IMR-90 (cell line): ENCODE data around the gene GPBAR1. TPM values are rescaled to one million over a fixed set of nuclear protein-coding genes. Genes with fewer than 3 reads are reported as not detected.
A peak's percentile ranks its signal among the peaks of the same experiment; 100 is the strongest.

ENCODE experiments used
- ATAC-seq: fragments of 200-7000 bp; cut with Tn5 transposase; 2 replicates; pipeline ENCODE4 v1.9.1; 2020; ENCODE audit warnings: low read depth, mild to moderate bottlenecking, moderate library complexity
- BruUV-seq: library from RNA; stranded (reverse); fragments of 400-500 nt; replicated peaks from 2 replicates; lab custom pipeline; 2021; lab: Mats Ljungman, UMichigan
- CTCF ChIA-PET: fragments of 300-600 bp; formaldehyde crosslinking; extraction: SDS; loops from one replicate; lab custom pipeline; 2021; ENCODE audit warnings: antibody characterized with exemption; lab: Yijun Ruan, JAX
- POLR2A ChIA-PET: fragments of 300-600 bp; sonication (Branson Sonifier 250); formaldehyde crosslinking; loops from one replicate; lab custom pipeline; 2022; ENCODE audit warnings: antibody characterized with exemption; ENCODE audit not compliant: unreplicated experiment; lab: Charles Lee
- DNase-seq: peaks from one replicate; pipeline ENCODE4 v3.0.0; 2013
- H2AFZ ChIP-seq: replicated peaks from 2 replicates; pipeline ENCODE3; 2013; ENCODE audit warnings: low read length, mild to moderate bottlenecking; ENCODE audit not compliant: poor library complexity
- H2AK5ac ChIP-seq: 2 replicates; pipeline ENCODE4 v1.6.1; 2013; ENCODE audit warnings: low read depth, low read length, inconsistent platforms
- H2AK9ac ChIP-seq: replicated peaks from 2 replicates; pipeline ENCODE3; 2013; ENCODE audit warnings: mild to moderate bottlenecking, low read depth, low read length, moderate library complexity; ENCODE audit not compliant: poor library complexity
- H2BK120ac ChIP-seq: 2 replicates; pipeline ENCODE4 v1.6.1; 2013; ENCODE audit warnings: low read depth, low read length, inconsistent platforms
- H2BK15ac ChIP-seq: 3 replicates; pipeline ENCODE4 v1.6.1; 2013; ENCODE audit warnings: low read depth, low read length, inconsistent platforms
- H2BK20ac ChIP-seq: 2 replicates; pipeline ENCODE4 v1.6.1; 2013; ENCODE audit warnings: low read depth, mild to moderate bottlenecking, inconsistent platforms, low read length, moderate library complexity
- H2BK5ac ChIP-seq: 2 replicates; pipeline ENCODE4 v1.6.1; 2013; ENCODE audit warnings: mild to moderate bottlenecking, low read depth, low read length, inconsistent platforms; ENCODE audit not compliant: poor library complexity, severe bottlenecking
- H3K14ac ChIP-seq: replicated peaks from 2 replicates; pipeline ENCODE4 v1.6.1; 2013; ENCODE audit warnings: low read depth, low read length, inconsistent platforms
- H3K18ac ChIP-seq: 2 replicates; pipeline ENCODE4 v1.6.1; 2013; ENCODE audit warnings: low read depth, low read length, control low read depth
- H3K23ac ChIP-seq: 2 replicates; pipeline ENCODE4 v1.6.1; 2013; ENCODE audit warnings: low read depth, low read length, inconsistent platforms
- H3K27ac ChIP-seq: 2 replicates; pipeline ENCODE4 v1.5.1; 2013; ENCODE audit warnings: mild to moderate bottlenecking, control low read depth, low read length; ENCODE audit not compliant: insufficient read depth
- H3K27me3 ChIP-seq: 2 replicates; pipeline ENCODE4 v1.6.1; 2013; ENCODE audit warnings: low read length; ENCODE audit not compliant: control insufficient read depth, insufficient read depth
- H3K36me3 ChIP-seq: 2 replicates; pipeline ENCODE4 v1.6.1; 2013; ENCODE audit warnings: low read length, mixed read lengths; ENCODE audit not compliant: control insufficient read depth, insufficient read depth
- H3K4ac ChIP-seq: 2 replicates; pipeline ENCODE4 v1.6.1; 2013; ENCODE audit warnings: low read depth, low read length, inconsistent platforms
- H3K4me1 ChIP-seq: 2 replicates; pipeline ENCODE4 v1.6.1; 2013; ENCODE audit warnings: low read length, mixed read lengths; ENCODE audit not compliant: control insufficient read depth, insufficient read depth
- H3K4me2 ChIP-seq: 2 replicates; pipeline ENCODE4 v1.6.1; 2013; ENCODE audit warnings: low read depth, mild to moderate bottlenecking, control low read depth, low read length, moderate library complexity
- H3K4me3 ChIP-seq: 2 replicates; pipeline ENCODE4 v1.5.1; 2013; ENCODE audit warnings: low read depth, mild to moderate bottlenecking, control low read depth, low read length, moderate library complexity; ENCODE audit not compliant: insufficient read depth
- H3K56ac ChIP-seq: 2 replicates; pipeline ENCODE4 v1.6.1; 2013; ENCODE audit warnings: low read length, inconsistent platforms; ENCODE audit not compliant: insufficient read depth; ENCODE audit errors: extremely low read depth
- H3K79me1 ChIP-seq, 2 experiments: 2 replicates each; pipeline ENCODE4 v1.6.1; 2013; ENCODE audit warnings: low read length in 2 of 2, inconsistent platforms in 1 of 2, low read depth in 1 of 2
- H3K9ac ChIP-seq: 2 replicates; pipeline ENCODE4 v1.6.1; 2013; ENCODE audit warnings: low read depth, low read length, control low read depth
- H3K9me1 ChIP-seq: 2 replicates; pipeline ENCODE4 v1.6.1; 2013; ENCODE audit warnings: low read length, inconsistent platforms; ENCODE audit not compliant: insufficient read depth
- H3K9me3 ChIP-seq: 2 replicates; pipeline ENCODE4 v1.6.1; 2013; ENCODE audit warnings: low read length; ENCODE audit not compliant: control insufficient read depth, insufficient read depth
- H4K20me1 ChIP-seq: 2 replicates; pipeline ENCODE4 v1.6.1; 2013; ENCODE audit warnings: low read length, inconsistent platforms; ENCODE audit not compliant: insufficient read depth
- H4K5ac ChIP-seq: 2 replicates; pipeline ENCODE4 v1.6.1; 2013; ENCODE audit warnings: mild to moderate bottlenecking, low read depth, low read length, control low read depth
- H4K8ac ChIP-seq, 2 experiments: 2 replicates each; pipeline ENCODE4 v1.6.1; 2013; ENCODE audit warnings: low read depth in 2 of 2, low read length in 2 of 2, control low read depth in 1 of 2, inconsistent platforms in 1 of 2
- H4K91ac ChIP-seq: 2 replicates; pipeline ENCODE4 v1.6.1; 2013; ENCODE audit warnings: low read depth, low read length, inconsistent platforms; ENCODE audit not compliant: insufficient read depth
- BHLHE40 ChIP-seq: fragments of 150-350 bp; IDR thresholded peaks from 2 replicates; pipeline ENCODE4 v1.6.1; 2016; ENCODE audit warnings: mild to moderate bottlenecking, low read depth, low read length
- MAZ ChIP-seq: IDR thresholded peaks from 2 replicates; pipeline ENCODE4 v1.6.1; 2012; ENCODE audit warnings: low read depth, mild to moderate bottlenecking, low read length, improper control_type of control experiment, moderate library complexity, borderline replicate concordance
- WGBS, 2 experiments: methylation state at CpG; one replicate each; pipeline versions ENCODE4 v1.1.5 to v1.1.7; 2013; ENCODE audit warnings: missing lambda C conversion rate in 2 of 2; ENCODE audit not compliant: insufficient read length in 1 of 2; ENCODE audit errors: extremely low coverage in 2 of 2; 5-methylcytosine and 5-hydroxymethylcytosine counted together
- dilution Hi-C: fragments of 300-500 bp; cut with HindIII; formaldehyde crosslinking; loops from one replicate; pipeline ENCODE4 v1.14.3; 2018; ENCODE audit warnings: low sequenced_read_pairs; ENCODE audit not compliant: unreplicated experiment
- in situ Hi-C: fragments of 300-500 bp; cut with MboI; formaldehyde crosslinking; loops from 3 replicates; pipeline ENCODE4 v1.14.3; 2019; ENCODE audit warnings: low sequenced_read_pairs, inconsistent platforms, mixed read lengths
- intact Hi-C: fragments of 100-400 bp; cut with micrococcal nuclease; formaldehyde crosslinking; loops from 2 replicates; pipeline ENCODE4 v1.10.0; 2022
- polyA plus RNA-seq, 3 experiments: library from polyadenylated mRNA; depleted of rRNA; stranded (reverse); fragments of >200 nt; gene quantifications; 2 replicates each; pipeline ENCODE4 v1.2.3, GENCODE V29; 2012; ENCODE audit warnings: low replicate concordance in 1 of 3
- total RNA-seq: library from RNA; depleted of rRNA; stranded (reverse); fragments of >200 nt; gene quantifications from 2 replicates; pipeline ENCODE4 v1.2.3, GENCODE V29; 2012

The GPBAR1 gene
- total and polyA plus RNA-seq, 2 of the 4 experiments (the other 2 are of a cell fraction): under 0.01 to 0.21 TPM

GRCh38 chr2:218282173-218282991, 21.6 kb downstream of the GPBAR1 start:
- Histone ChIP-seq H3K79me1 (peaks cover 22 to 81% of the 10 kb centered on the region in 2 experiments), H2AK9ac (peak overlapping the region; percentile 88), H4K8ac (peak overlapping the region; percentile 30 to 66), H3K14ac (peak overlapping the region; percentile 23), H3K4ac (peak overlapping the region; percentile 83), H3K27ac (peak overlapping the region; percentile 76), H4K20me1 (peaks cover 23% of the 10 kb centered on the region), H4K91ac (peak overlapping the region; percentile 63), H3K4me3 (no peak overlapping the region), H2BK120ac (peak overlapping the region; percentile 21), H3K36me3 (peaks cover 37% of the 10 kb centered on the region), H3K56ac (peak overlapping the region; percentile 57; the same call in 1 of the 2 replicates), H2BK20ac (0 out of 2 replicates have a peak overlapping the region, but pooled peaks have one; percentile 45), H3K9me1 (no peaks in the 10 kb centered on the region), H3K4me1 (peaks cover 31% of the 10 kb centered on the region), H4K5ac (peak overlapping the region; percentile 16; the same call in 1 of the 2 replicates), H2BK5ac (peak overlapping the region; percentile 90), H2BK15ac (no peak overlapping the region), H2AFZ (peak overlapping the region; percentile 47), H2AK5ac (peak overlapping the region; percentile 27), H3K27me3 (no peaks in the 10 kb centered on the region), H3K9ac (peak overlapping the region; percentile 32; the same call in 1 of the 2 replicates), H3K18ac (peak overlapping the region; percentile 13; the same call in 1 of the 2 replicates), H3K4me2 (peak overlapping the region; percentile 10), H3K23ac (peak overlapping the region; percentile 84), H3K9me3 (no peaks in the 10 kb centered on the region)
- WGBS, 2 experiments: 49% methylated on average over 6 of the region's 17 CpGs; no CpG with 5 or more reads in 1 of the 2 experiments
- ATAC-seq (peak; percentile 1; the same call in 1 of the 2 replicates), DNase-seq (peak; percentile 61)
- intact Hi-C loops: no loop called here
- ChIA-PET POLR2A (interaction anchor here (0.5 to 0.6 kb wide), 2 partner anchors 9 to 1562 kb away, joined by 3 read pairs; no protein-coding TSS in a partner anchor), CTCF (interaction anchor here (0.6 to 4.4 kb wide), 2 partner anchors 11 to 880 kb away, joined by 5 to 24 read pairs; partner anchors contain the start of genes AAMP and PNKD)
- TF ChIP-seq MAZ (peak; percentile 59; the same call in 1 of the 2 replicates), BHLHE40 (no peak)
- dilution Hi-C loops: no loop called here
- BruUV-seq: no TSS peak
- in situ Hi-C loops: no loop called here
